AG04450 (cell line): ENCODE data around the gene CD79B. TPM values are rescaled to one million over a fixed set of nuclear protein-coding genes. Genes with fewer than 3 reads are reported as not detected.

Source experiments
- CTCF ChIA-PET: fragments of 300-600, 350-600 bp; formaldehyde crosslinking; extraction: SDS; loops from one replicate; lab custom pipeline; 2022; ENCODE audit warnings: antibody characterized with exemption, inconsistent platforms; lab: Charles Lee
- POLR2A ChIA-PET: fragments of 350-600 bp; formaldehyde crosslinking; extraction: SDS; loops from one replicate; lab custom pipeline; 2021; ENCODE audit warnings: antibody characterized with exemption, inconsistent platforms; lab: Yijun Ruan, JAX
- DNase-seq: peaks from one replicate; pipeline ENCODE4 v3.0.0-alpha.2; 2011; ENCODE audit warnings: low read depth, low spot score
- H3K27ac ChIP-seq: one replicate; pipeline ENCODE4 v1.5.1; 2012; ENCODE audit warnings: low read depth, low read length, control low read depth
- H3K27me3 ChIP-seq: one replicate; pipeline ENCODE4 v1.6.0; 2012; ENCODE audit warnings: low read length; ENCODE audit not compliant: control insufficient read depth, insufficient read depth
- H3K4me3 ChIP-seq: 2 replicates; pipeline ENCODE4 v1.5.1; 2011; ENCODE audit warnings: mild to moderate bottlenecking, low read depth, low read length, control low read depth
- H3K9me3 ChIP-seq: 2 replicates; pipeline ENCODE4 v1.5.1; 2012; ENCODE audit warnings: low read length; ENCODE audit not compliant: control insufficient read depth, insufficient read depth
- CTCF ChIP-seq: IDR thresholded peaks from 2 replicates; pipeline ENCODE4 v1.5.1; 2011; ENCODE audit warnings: low read depth, low read length, control low read depth, inconsistent platforms
- polyA plus RNA-seq: library from polyadenylated mRNA; depleted of rRNA; stranded (reverse); fragments of >200 nt; gene quantifications from 2 replicates; pipeline ENCODE4 v1.2.3, GENCODE V29; 2011

Gene CD79B
- polyA plus RNA-seq, 1 experiment = not detected

- CTCF ChIA-PET = interaction anchor here (1.6 to 4.9 kb wide), 2 partner anchors 9 to 44 kb away, joined by 5 to 41 read pairs; partner anchors contain the start of gene CSHL1
- Histone ChIP-seq H3K27me3 (peaks cover 11% of the 10 kb centered on the region), H3K4me3 (no peak overlapping the region), H3K27ac (no peak overlapping the region), H3K9me3 (no peaks in the 10 kb centered on the region)
- DNase-seq = no peak
- no peak for TF ChIP-seq CTCF
- POLR2A ChIA-PET = interaction anchor here (0.6 kb wide), 1 partner anchor 681 kb away, joined by 8 read pairs; no protein-coding TSS in a partner anchor
Measured at GRCh38 chr17:63955791-63956190, 23.7 kb upstream of the CD79B start.

GRCh38 chr17:63955232-63955631 is 23.1 kb upstream of the CD79B start:
- no peak for DNase-seq
- no peaks in the 10 kb centered on the region for H3K9me3 ChIP-seq
- no peak for TF ChIP-seq CTCF
- POLR2A ChIA-PET = no interaction called here
- no peak overlapping the region for H3K4me3 ChIP-seq
- peaks cover 17% of the 10 kb centered on the region for H3K27me3 ChIP-seq
- CTCF ChIA-PET = interaction anchor here (4.9 kb wide), 1 partner anchor 9 kb away, joined by 41 read pairs; no protein-coding TSS in a partner anchor
- no peak overlapping the region for H3K27ac ChIP-seq

GRCh38 chr17:63954402-63955063 is 22.4 kb upstream of the CD79B start:
- TF ChIP-seq CTCF = no peak
- POLR2A ChIA-PET = no interaction called here

GRCh38 chr17:63950940-63951907 is 19.1 kb upstream of the CD79B start:
- CTCF ChIA-PET = interaction anchor here (1.0 kb wide), 1 partner anchor 10 kb away, joined by 11 read pairs; no protein-coding TSS in a partner anchor
- H3K27ac ChIP-seq = no peak overlapping the region
- H3K9me3 ChIP-seq = no peaks in the 10 kb centered on the region
- no peak; the same call in 1 of the 2 replicates for TF ChIP-seq CTCF
- peaks cover 21% of the 10 kb centered on the region for H3K27me3 ChIP-seq
- H3K4me3 ChIP-seq = no peak overlapping the region
- DNase-seq = no peak
- POLR2A ChIA-PET = no interaction called here

More at GRCh38 chr17:63954402-63955063, 22.4 kb upstream of the CD79B start:
- CTCF ChIA-PET = interaction anchor here (4.9 kb wide), 1 partner anchor 8 kb away, joined by 41 read pairs; no protein-coding TSS in a partner anchor
- peaks cover 14% of the 10 kb centered on the region for H3K27me3 ChIP-seq
- no peak for DNase-seq
- no peaks in the 10 kb centered on the region for H3K9me3 ChIP-seq
- H3K27ac ChIP-seq = no peak overlapping the region
- H3K4me3 ChIP-seq = no peak overlapping the region
